ENCODE data around the gene OR7A17. TPM values are rescaled to one million over a fixed set of nuclear protein-coding genes. Genes with fewer than 3 reads are reported as not detected.

Gene OR7A17
- total RNA-seq, 1 experiment from 2014 or later, result not detected

- Histone ChIP-seq H3K9me3 (peaks cover 4% of the 10 kb centered on the region; the same call in 1 of the 2 replicates), H3K4me3 (ENCODE audit: low read depth, low read length) (no peak overlapping the region), H3K4me1 (no peaks in the 10 kb centered on the region), H3K36me3 (ENCODE audit: control insufficient read depth, insufficient read depth, low read length) (no peaks in the 10 kb centered on the region), H3K27me3 (replicated peaks; ENCODE audit: control insufficient read depth, insufficient read depth, low read length) (no peaks in the 10 kb centered on the region; the same call in 1 of the 2 replicates)
- peaks cover 18% of the 10 kb centered on the region for H3K27me3 Mint-ChIP-seq (ENCODE audit: insufficient read depth, unreplicated experiment)
- intact Hi-C loops (cut with micrococcal nuclease; ENCODE audit: unreplicated experiment), result no loop called here
- no peaks in the 10 kb centered on the region for H3K4me1 Mint-ChIP-seq (ENCODE audit: low read depth, unreplicated experiment)
- no peak overlapping the region for H3K27ac Mint-ChIP-seq (ENCODE audit: unreplicated experiment)
- no peaks in the 10 kb centered on the region for H3K36me3 Mint-ChIP-seq (ENCODE audit: insufficient read depth, unreplicated experiment)
- no peak for DNase-seq
- ChIA-PET CTCF (no interaction called here), POLR2A (no interaction called here)
- TF ChIP-seq CTCF (IDR thresholded peaks at IDR 0.05; ENCODE audit: insufficient read depth in 1 of 2, low read depth in 1 of 2, low read length in 1 of 2, severe bottlenecking in 1 of 2, unreplicated experiment in 1 of 2), result no peak
- H3K4me3 Mint-ChIP-seq (ENCODE audit: unreplicated experiment), result no peak overlapping the region
- H3K9me3 Mint-ChIP-seq (ENCODE audit: unreplicated experiment), result no peaks in the 10 kb centered on the region
- no TSS peak for BruUV-seq (replicated peaks)
These were observed 42.8 kb downstream of the OR7A17 start for GRCh38 chr19:14843169-14843568.

- H3K27ac Mint-ChIP-seq (ENCODE audit: unreplicated experiment), result no peak overlapping the region
- no TSS peak for BruUV-seq (replicated peaks)
- TF ChIP-seq CTCF (IDR thresholded peaks at IDR 0.05; ENCODE audit: insufficient read depth in 1 of 2, low read depth in 1 of 2, low read length in 1 of 2, severe bottlenecking in 1 of 2, unreplicated experiment in 1 of 2), result no peak
- peaks cover 4% of the 10 kb centered on the region; the same call in 1 of the 2 replicates for H3K9me3 ChIP-seq
- no peak overlapping the region for H3K4me3 ChIP-seq (ENCODE audit: low read depth, low read length)
- no peaks in the 10 kb centered on the region for H3K36me3 Mint-ChIP-seq (ENCODE audit: insufficient read depth, unreplicated experiment)
- intact Hi-C loops (cut with micrococcal nuclease; ENCODE audit: unreplicated experiment), result no loop called here
- H3K4me1 Mint-ChIP-seq (ENCODE audit: low read depth, unreplicated experiment), result no peaks in the 10 kb centered on the region
- H3K4me3 Mint-ChIP-seq (ENCODE audit: unreplicated experiment), result no peak overlapping the region
- ChIA-PET POLR2A (no interaction called here), CTCF (no interaction called here)
- peaks cover 17% of the 10 kb centered on the region for H3K27me3 Mint-ChIP-seq (ENCODE audit: insufficient read depth, unreplicated experiment)
- H3K27me3 ChIP-seq (replicated peaks; ENCODE audit: control insufficient read depth, insufficient read depth, low read length), result no peaks in the 10 kb centered on the region; the same call in 1 of the 2 replicates
- DNase-seq, result no peak
- H3K4me1 ChIP-seq, result no peaks in the 10 kb centered on the region
- H3K9me3 Mint-ChIP-seq (ENCODE audit: unreplicated experiment), result no peaks in the 10 kb centered on the region
- no peaks in the 10 kb centered on the region for H3K36me3 ChIP-seq (ENCODE audit: control insufficient read depth, insufficient read depth, low read length)
These were observed 45.7 kb downstream of the OR7A17 start for GRCh38 chr19:14840206-14840605.

- intact Hi-C loops (cut with micrococcal nuclease; ENCODE audit: unreplicated experiment), result no loop called here
- Histone ChIP-seq H3K4me1 (no peaks in the 10 kb centered on the region), H3K9me3 (peaks cover 4% of the 10 kb centered on the region; the same call in 1 of the 2 replicates), H3K36me3 (ENCODE audit: control insufficient read depth, insufficient read depth, low read length) (no peaks in the 10 kb centered on the region), H3K4me3 (ENCODE audit: low read depth, low read length) (no peak overlapping the region), H3K27me3 (replicated peaks; ENCODE audit: control insufficient read depth, insufficient read depth, low read length) (no peaks in the 10 kb centered on the region)
- no peak for DNase-seq
- peaks cover 7% of the 10 kb centered on the region for H3K27me3 Mint-ChIP-seq (ENCODE audit: insufficient read depth, unreplicated experiment)
- no peaks in the 10 kb centered on the region for H3K36me3 Mint-ChIP-seq (ENCODE audit: insufficient read depth, unreplicated experiment)
- no peak overlapping the region for H3K27ac Mint-ChIP-seq (ENCODE audit: unreplicated experiment)
- CTCF ChIA-PET, result no interaction called here
- POLR2A ChIA-PET, result no interaction called here
- H3K4me1 Mint-ChIP-seq (ENCODE audit: low read depth, unreplicated experiment), result no peaks in the 10 kb centered on the region
- H3K4me3 Mint-ChIP-seq (ENCODE audit: unreplicated experiment), result no peak overlapping the region
- H3K9me3 Mint-ChIP-seq (ENCODE audit: unreplicated experiment), result no peaks in the 10 kb centered on the region
- no peak for TF ChIP-seq CTCF (IDR thresholded peaks at IDR 0.05; ENCODE audit: insufficient read depth in 1 of 2, low read depth in 1 of 2, low read length in 1 of 2, severe bottlenecking in 1 of 2, unreplicated experiment in 1 of 2)
- no TSS peak for BruUV-seq (replicated peaks)
These were observed 48.5 kb downstream of the OR7A17 start for GRCh38 chr19:14837391-14837790.

Data from Caco-2 (cell line).